HepG2 (cell line): ENCODE measurements around the gene CNRIP1. TPM values are rescaled to one million over a fixed set of nuclear protein-coding genes. Genes with fewer than 3 reads are reported as not detected.

Source experiments
- CTCF ChIP-seq: sonication (generic); formaldehyde crosslinking; IDR thresholded peaks from 2 replicates; pipeline ENCODE4 v1.5.0; 2020; ENCODE audit warnings: mild to moderate bottlenecking, missing genetic modification reagents, moderate library complexity
- FOXA1 ChIP-seq, 2 experiments: fragments of 450-650 bp in 1 of 2; sonication (generic) in 1 of 2; formaldehyde crosslinking in 1 of 2; IDR thresholded peaks; 2 replicates each; pipeline versions ENCODE4 v1.4.0 to v1.6.1; 2016 to 2020; ENCODE audit warnings: missing genetic modification reagents in 1 of 2
- FOXO1 ChIP-seq: sonication (generic); formaldehyde crosslinking; IDR thresholded peaks from 2 replicates; pipeline ENCODE4 v1.4.0; 2020; ENCODE audit warnings: missing genetic modification reagents
- FOXP1 ChIP-seq, 2 experiments: fragments of 450-650 bp in 1 of 2; IDR thresholded peaks; 2 replicates each; pipeline ENCODE4 v1.6.1; 2017 to 2018; ENCODE audit warnings: antibody characterized with exemption in 1 of 2
- GATAD2A ChIP-seq: IDR thresholded peaks from 2 replicates; pipeline ENCODE4 v1.6.1; 2016
- HMGXB4 ChIP-seq, 2 experiments: sonication (generic) in 1 of 2; formaldehyde crosslinking in 1 of 2; IDR thresholded peaks; 2 replicates each; pipeline versions ENCODE4 v1.4.0 to v1.6.1; 2018 to 2020; ENCODE audit warnings: missing genetic modification reagents in 2 of 2, borderline replicate concordance in 1 of 2, low read depth in 1 of 2, mild to moderate bottlenecking in 1 of 2, missing biosample characterization in 1 of 2
- MIER2 ChIP-seq: IDR thresholded peaks from 2 replicates; pipeline ENCODE4 v1.6.1; 2016; ENCODE audit warnings: missing biosample characterization, missing genetic modification reagents
- RAD21 ChIP-seq: fragments of 450-650 bp; formaldehyde crosslinking; IDR thresholded peaks from 2 replicates; pipeline ENCODE4 v1.5.0; 2020; ENCODE audit warnings: mild to moderate bottlenecking
- SMC3 ChIP-seq: IDR thresholded peaks from 2 replicates; pipeline ENCODE4 v1.6.1; 2011; ENCODE audit warnings: low read length, improper control_type of control experiment
- SPEN ChIP-seq: sonication (generic); formaldehyde crosslinking; IDR thresholded peaks from 2 replicates; pipeline ENCODE4 v1.5.1; 2020; ENCODE audit warnings: low read depth, mild to moderate bottlenecking, missing genetic modification reagents
- ZNF180 ChIP-seq: sonication (generic); formaldehyde crosslinking; IDR thresholded peaks from 2 replicates; pipeline ENCODE4 v1.4.0; 2020; ENCODE audit warnings: low read depth, missing genetic modification reagents, borderline replicate concordance
- ZNF331 ChIP-seq: sonication (generic); formaldehyde crosslinking; IDR thresholded peaks from 2 replicates; pipeline ENCODE4 v1.4.0; 2020; ENCODE audit warnings: missing genetic modification reagents
- ZNF574 ChIP-seq: sonication (generic); formaldehyde crosslinking; IDR thresholded peaks from 2 replicates; pipeline ENCODE4 v1.4.0; 2020; ENCODE audit warnings: missing genetic modification reagents
- ZNF598 ChIP-seq: sonication (generic); formaldehyde crosslinking; IDR thresholded peaks from 2 replicates; pipeline ENCODE4 v1.5.1; 2020; ENCODE audit warnings: mild to moderate bottlenecking, missing genetic modification reagents, borderline replicate concordance
- polyA plus RNA-seq, 8 experiments: library from polyadenylated mRNA; depleted of rRNA in 3 of 8; stranded (reverse) in 7 of 8; unstranded in 1 of 8; fragments of >200 nt; fragmentation: Illumina TruSeq in 4 of 8; extraction: Trizol in 4 of 8; gene quantifications; 2 replicates each; pipeline versions ENCODE4 v1.2.1 to v1.2.3, GENCODE V29; 2011 to 2016; ENCODE audit warnings: low read depth in 4 of 8, missing spikeins in 1 of 8, mixed read lengths in 1 of 8; ENCODE audit not compliant: insufficient read depth in 1 of 8
- total RNA-seq, 5 experiments: library from RNA; depleted of rRNA; stranded (reverse); fragments of >200 nt; fragmentation: Illumina TruSeq; extraction: Trizol; gene quantifications; 2 replicates each; pipeline ENCODE4 v1.2.3, GENCODE V29; 2016; ENCODE audit warnings: low read depth in 1 of 5

Gene CNRIP1
- total and polyA plus RNA-seq, 2 of the 13 experiments (the other 11 are each of a cell fraction or from before 2014, with no cell fraction given), result not detected

- TF ChIP-seq CTCF, result peak; percentile 80
- TF ChIP-seq HMGXB4 (CRISPR knock-in tag; IDR thresholded peaks at IDR 0.05; ENCODE audit: borderline replicate concordance in 1 of 2, low read depth in 1 of 2), result peak in 1 of 2 experiments; percentile 67; a peak in 1 of 4 replicates
- TF ChIP-seq ZNF331 (CRISPR knock-in tag), result peak; percentile 24; the same call in 1 of the 2 replicates
- 0 out of 2 replicates have a peak, but pooled peaks have one; percentile 44 for TF ChIP-seq FOXO1 (CRISPR knock-in tag)
- no peak for TF ChIP-seq ZNF598
- TF ChIP-seq ZNF180 (CRISPR knock-in tag), result no peak
- 0 out of 2 replicates have a peak, but pooled peaks have one; percentile 31 for TF ChIP-seq MIER2 (CRISPR knock-in tag)
- TF ChIP-seq FOXA1 (IDR thresholded peaks at IDR 0.05), result no peak
- peak; percentile 78 for TF ChIP-seq FOXA1 (CRISPR knock-in tag; IDR thresholded peaks at IDR 0.05)
- 0 out of 2 replicates have a peak, but pooled peaks have one; percentile 29 for TF ChIP-seq SPEN (CRISPR knock-in tag)
- 0 out of 2 replicates have a peak, but pooled peaks have one; percentile 35 for TF ChIP-seq RAD21
- peak; percentile 41; the same call in 1 of the 2 replicates for TF ChIP-seq SMC3
- no peak for TF ChIP-seq FOXP1 (IDR thresholded peaks at IDR 0.05)
- TF ChIP-seq FOXP1 (CRISPR knock-in tag; IDR thresholded peaks at IDR 0.05), result peak; percentile 48; the same call in 1 of the 2 replicates
- TF ChIP-seq GATAD2A (CRISPR knock-in tag), result 0 out of 2 replicates have a peak, but pooled peaks have one; percentile 15
- peak; percentile 40; the same call in 1 of the 2 replicates for TF ChIP-seq ZNF574
These were observed 38.0 kb upstream of the CNRIP1 start (continued) for GRCh38 chr2:68357605-68358337.
